Transverse colon (tissue), 4 donors: ENCODE data around the gene COMMD1.

ENCODE experiments used
- CTCF ChIP-seq, 5 experiments: fragments of 200-600 bp in 3 of 5; fragments of 450-650 bp in 2 of 5; sonication (generic) in 3 of 5; IDR thresholded peaks; 1 replicate in 2 of 5; 2 replicates in 3 of 5; pipeline ENCODE4 v1.5.1; 2016 to 2017; ENCODE audit warnings: antibody characterized with exemption in 5 of 5, inconsistent platforms in 3 of 5, mild to moderate bottlenecking in 2 of 5, moderate library complexity in 1 of 5
- POLR2AphosphoS5 ChIP-seq, 3 donors: sonication (generic); formaldehyde crosslinking; IDR thresholded peaks; one replicate each; pipeline ENCODE4 v1.6.1; 2016; ENCODE audit warnings: antibody characterized with exemption in 3 of 3

DNA sequence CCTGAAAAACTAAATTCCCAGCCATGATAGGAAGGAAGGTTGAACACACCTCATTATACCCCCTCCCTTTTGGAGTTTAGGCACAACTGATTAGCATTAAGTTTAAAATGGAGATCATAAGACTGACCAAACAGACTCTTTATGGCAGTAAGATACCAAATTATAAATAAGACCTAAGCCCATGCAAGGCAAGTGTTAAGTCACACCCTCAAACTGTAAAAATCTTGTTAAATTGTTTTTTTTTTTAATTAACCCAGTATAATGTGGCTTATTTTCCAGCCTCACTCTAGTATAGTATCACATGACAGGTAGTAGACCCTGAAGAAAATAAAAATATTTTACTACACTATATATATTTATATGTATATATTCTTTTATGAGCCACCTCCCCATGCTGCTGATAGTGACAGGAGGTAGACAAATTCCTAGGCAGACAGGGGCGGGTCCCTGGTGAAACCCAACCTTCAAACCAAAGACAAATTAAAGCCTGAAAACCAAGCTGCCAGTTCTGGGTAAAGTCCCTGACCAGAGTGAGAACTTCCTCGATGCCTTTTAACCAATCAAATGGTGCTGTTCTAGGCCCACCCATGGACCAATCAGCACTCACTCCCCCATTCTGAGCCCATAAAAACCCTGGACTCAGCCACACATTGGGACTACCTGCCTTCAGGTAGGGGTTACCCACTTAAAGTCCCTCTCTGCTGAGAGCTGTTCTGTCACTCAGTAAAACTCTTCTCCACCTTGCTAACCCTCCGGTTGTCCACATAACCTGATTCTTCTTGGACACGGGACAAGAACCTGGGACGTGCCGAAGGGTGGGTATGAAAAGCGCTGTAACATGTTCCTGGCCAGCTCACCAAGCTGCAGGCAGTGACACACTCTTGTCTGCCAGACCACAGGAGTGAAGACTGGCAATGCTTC lies 166.5 kb downstream of the COMMD1 start:
- TF ChIP-seq CTCF (IDR thresholded peaks at IDR 0.05) = no peak
- TF ChIP-seq POLR2AphosphoS5 (IDR thresholded peaks at IDR 0.05) = no peak
